ENCODE measurements around the gene AGK.

Gene AGK, protein sequence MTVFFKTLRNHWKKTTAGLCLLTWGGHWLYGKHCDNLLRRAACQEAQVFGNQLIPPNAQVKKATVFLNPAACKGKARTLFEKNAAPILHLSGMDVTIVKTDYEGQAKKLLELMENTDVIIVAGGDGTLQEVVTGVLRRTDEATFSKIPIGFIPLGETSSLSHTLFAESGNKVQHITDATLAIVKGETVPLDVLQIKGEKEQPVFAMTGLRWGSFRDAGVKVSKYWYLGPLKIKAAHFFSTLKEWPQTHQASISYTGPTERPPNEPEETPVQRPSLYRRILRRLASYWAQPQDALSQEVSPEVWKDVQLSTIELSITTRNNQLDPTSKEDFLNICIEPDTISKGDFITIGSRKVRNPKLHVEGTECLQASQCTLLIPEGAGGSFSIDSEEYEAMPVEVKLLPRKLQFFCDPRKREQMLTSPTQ

DNA sequence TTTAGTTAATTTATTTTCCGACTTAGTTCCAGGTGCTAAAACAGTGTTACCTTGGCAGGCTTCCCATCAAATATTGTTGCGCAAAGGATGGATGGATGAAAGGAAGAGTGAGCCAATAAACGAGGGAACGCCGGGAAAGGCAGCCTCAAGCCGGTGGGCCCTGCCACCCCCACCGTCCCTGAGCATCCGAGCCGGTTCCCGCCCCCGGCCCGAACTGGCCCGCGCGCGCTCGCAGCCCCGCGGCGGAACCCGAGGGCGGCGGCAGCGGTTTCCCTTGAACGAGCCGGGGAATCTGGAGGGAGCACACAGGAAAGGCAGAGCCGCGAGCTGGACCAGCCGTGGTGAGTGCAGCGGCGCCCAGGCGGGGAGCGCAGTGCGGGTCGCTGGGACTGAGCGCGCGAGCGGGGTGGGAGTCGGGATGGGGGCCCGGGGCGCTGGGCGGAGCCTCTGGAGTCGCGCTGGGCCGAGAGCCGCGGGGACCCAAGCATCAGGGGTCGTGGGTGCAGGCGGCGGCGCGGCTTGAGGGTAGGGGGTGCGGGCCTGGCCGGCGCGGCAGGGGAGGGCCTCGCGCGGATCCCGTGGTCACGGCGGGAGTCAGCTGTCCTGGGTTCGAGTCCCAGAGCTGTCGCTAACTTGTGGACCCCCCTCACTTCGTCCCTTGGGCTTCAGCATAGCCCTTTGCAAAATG lies at the start of gene AGK:
Gene AGK, plus strand, starts transcription at position 317 of the 688 bp plus-strand sequence. CDS start 4,057 bp downstream, outside the sequence.
- DNase-seq: peak; percentile 80

DNA sequence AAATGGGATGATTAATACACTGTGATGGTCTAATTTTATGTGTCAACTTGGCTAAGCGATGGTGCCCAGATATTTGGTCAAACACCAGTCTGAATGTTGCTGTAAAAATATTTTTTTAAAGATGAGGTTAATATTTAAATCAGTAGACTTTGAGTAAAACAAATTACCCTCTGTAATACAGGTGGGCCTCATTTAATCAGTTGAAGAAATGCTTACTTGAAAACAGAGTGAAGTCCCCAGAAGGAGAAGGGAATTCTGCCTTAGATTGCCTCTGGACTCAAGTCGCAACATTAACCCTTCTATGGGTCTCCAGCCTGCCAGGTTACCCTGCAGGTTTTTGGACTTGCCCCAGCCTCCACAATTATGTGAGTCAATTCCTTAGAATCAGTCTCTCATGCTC lies 49.8 kb upstream of the AGK start:
- DNase-seq: no peak

DNA sequence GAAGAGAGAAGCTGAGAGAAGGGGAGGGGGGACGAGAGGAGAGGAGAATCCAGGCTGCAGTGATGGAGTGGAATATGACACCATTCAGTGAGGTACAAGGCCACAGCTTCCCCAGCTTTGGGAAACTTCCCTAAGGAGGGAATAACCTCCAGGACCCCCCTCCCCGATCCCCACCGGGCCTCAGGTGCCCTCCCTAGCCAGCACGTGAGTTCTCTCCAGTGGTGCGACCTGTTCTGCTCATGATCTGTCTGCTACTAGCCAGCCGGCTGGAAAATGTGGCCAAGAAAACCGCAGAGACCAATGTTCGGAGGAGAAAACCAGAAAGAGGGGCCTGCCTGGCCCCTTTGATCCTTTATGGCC lies 39.9 kb upstream of the AGK start:
- no peak for DNase-seq

DNA sequence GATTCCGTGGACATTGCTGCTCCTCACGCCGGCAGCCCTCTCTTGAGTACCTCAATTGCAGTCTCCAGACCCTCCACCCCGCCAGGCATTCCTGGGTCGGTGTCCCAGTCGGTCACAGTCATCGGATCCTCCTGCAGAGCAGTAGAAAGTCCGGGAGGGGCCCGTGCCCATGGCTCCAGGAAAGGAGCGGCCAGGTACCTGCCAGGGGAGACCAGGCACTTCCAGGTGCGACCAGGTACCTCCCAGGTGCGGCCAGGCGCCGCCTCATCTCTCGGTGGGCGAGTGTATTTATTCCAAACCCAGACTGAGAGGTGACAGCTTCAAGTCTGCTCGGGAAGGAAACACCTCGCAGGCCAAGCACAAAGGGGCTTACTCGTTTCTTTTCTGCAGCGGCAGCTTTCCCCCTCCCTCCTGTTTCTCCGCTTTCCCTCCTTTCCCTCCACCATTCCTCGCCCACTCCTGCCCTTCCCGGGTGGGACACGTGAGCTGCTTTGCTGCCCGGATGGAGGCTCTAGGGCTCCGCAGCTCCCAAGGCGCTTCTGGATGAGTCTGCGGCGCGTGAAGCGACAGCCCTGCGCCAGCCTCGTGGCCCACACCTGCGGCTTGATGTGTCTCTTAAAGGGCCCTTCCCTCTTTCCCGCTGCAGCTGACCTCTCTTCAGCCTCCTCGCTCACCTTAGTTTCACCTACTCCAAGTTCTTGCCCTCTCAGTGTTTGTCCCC lies 39.4 kb upstream of the AGK start:
- no peak for DNase-seq

DNA sequence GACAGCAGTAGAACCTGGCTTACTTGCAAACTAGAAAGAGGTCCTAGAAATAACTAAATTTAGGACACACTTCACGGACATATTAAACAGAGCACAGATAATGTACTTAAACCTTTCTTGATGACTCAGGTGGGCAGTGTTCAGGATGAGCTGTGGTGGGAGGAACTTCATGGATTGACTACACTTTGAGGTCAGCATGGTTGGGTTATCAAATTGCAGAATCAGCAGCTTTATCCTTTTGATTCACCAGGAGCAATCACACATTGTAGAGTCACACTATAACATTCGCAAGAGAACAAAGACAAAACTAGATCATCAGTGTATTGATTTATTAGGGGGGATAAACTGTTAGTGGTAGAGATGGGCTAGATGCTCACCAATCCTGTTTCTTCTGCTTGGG lies 38.6 kb upstream of the AGK start:
- DNase-seq: no peak

DNA sequence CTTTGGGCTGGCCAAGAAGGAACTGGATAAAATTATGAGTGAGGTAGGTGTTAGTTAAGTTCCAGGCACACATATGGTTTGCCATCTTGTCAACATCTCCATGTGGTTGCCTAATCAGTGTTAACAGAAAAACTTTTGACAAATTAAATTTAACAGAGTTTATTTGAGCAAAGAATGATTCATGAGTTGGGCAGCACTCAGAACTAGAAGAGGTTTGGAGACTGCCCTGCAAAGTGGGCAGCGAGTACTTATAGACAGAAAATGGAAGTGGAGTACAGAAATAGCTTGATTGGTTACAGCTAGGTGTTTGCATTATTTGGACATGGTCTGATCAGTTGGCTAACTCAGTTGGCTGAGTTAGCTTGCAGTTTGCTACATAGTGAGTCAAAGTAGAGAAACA lies 37.5 kb upstream of the AGK start:
- DNase-seq: no peak

DNA sequence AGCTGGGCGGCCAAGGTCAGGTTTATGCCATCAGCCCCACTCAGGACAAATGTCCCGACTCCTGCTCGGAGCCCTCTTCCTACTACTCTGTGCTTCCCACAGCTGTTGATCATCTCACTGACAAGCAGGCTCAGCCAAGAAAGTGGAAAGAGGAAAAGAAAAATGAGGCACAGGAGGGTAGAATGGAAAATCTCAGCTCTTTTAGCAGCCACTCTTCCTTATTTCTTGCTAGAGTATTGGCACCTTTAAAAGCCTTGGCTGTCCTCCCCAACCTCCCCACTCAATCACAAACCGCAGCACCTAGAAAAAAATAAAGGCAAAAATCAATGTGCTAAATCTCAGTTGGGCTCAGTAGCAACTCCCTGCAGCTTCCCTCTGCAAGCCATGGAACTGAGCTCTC lies 35.3 kb upstream of the AGK start:
- DNase-seq: no peak

DNA sequence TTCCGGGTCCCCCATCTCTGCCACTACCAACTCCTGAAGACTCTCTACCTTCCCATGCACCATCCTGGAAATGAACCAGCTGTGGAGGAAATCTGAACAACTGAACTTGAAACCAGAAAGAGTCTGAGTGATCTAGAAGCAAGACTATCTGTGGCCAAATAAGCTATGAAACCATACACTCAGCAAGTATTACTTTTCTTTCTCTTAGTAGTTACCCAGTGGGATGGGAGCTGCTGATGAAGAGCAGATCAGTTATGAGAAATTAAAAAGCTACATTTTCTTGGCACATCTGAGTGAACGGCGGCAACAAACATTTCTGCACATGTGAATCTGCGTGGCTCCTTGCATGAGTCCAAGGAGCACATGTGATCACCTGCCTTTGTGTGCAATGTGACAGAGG lies 31.6 kb upstream of the AGK start:
- no peak for DNase-seq

DNA sequence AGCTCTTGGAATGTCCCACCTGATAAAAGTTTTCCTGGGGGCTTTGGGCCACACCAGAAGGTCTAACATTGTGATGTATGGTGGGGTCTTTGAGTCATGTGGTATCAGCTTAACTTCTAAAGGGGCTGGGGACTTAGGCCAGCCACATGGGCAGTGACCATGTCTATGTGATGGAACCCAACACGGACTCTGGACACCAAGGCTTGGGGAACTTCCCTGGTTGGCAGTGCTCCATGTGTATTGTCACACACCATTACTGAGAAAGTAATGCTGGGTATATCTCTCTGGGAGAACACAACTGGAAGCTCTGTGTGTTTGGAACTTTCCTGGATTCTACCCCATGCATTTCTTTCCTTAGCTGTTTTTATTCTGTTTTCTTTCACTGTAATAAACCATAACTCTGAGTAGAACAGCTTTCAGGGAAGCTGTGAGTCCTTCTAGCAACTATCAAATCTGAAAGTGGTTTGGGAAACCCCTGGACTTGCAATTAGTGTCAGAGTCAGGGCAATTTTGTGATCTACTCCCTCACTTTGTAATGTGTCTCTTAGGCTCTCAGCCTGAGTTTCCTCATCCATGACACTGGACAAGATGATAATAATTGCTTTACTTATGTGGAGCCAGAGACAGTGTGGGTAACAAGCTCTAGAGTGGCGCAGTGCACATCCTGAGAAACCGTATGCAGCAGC lies 28.4 kb upstream of the AGK start:
- no peak for DNase-seq

DNA sequence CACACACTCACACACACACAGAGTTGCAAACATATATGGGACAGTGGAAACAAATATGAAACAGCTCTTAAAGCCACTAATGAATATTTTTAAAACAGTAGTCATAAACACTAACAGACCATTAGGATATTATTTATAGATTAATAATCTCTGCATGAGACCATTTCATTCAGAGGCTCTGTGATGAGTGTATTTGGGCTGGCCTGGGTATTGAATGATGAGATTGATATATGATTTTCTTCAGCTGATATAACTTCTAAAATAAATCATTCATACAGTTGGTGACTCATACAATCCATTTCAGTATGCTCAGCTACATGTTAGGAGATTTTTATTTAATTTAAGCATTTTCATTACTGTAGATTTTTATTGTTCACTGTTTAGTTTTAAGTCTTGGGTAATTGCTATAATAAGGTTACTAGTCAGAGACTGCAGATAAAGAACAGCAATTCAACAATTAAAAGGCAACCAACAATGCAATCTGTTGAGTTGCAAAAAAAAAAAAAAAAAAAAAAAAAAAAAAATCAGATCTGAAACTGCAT lies 25.2 kb upstream of the AGK start:
- no peak for DNase-seq

DNA sequence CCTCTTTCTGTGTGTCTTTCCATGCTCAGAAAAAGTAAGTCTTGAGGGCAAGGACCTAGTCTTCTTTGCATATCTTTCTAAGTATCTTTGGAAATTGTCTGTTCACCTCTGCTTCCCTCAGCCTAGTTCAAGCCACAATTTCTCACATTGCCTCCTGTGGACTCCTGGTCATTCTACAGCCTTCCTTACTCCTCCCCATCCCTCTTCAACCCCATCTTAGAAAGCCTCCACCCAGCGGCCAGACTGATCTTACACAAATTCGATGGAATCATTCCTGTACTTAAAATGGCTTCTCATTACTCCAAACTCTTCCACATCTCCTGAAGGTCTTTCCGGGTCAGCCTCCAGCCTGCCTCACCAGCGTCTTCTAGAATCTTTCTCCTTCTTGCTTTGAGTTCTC lies 24.1 kb upstream of the AGK start:
- DNase-seq: no peak

DNA sequence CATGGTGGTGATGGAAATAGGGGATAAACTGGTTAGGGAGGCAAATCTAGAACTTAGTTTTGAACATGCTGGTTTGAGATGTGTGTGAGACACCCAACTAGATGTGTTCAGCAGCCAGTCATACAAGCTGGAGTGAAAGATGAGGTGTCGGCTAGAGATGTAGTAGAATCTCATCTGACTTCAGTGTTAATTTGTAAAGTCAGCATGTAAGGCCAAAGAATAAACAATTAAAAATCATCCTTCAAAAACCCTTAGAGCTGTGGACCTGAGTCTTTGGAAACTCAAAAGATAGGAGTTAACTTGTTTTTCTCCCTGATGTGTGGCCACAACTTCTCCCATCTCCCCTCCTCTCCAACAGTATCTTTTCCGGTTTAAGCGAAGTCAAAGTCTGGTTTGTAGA lies 22.8 kb upstream of the AGK start:
- DNase-seq: no peak

DNA sequence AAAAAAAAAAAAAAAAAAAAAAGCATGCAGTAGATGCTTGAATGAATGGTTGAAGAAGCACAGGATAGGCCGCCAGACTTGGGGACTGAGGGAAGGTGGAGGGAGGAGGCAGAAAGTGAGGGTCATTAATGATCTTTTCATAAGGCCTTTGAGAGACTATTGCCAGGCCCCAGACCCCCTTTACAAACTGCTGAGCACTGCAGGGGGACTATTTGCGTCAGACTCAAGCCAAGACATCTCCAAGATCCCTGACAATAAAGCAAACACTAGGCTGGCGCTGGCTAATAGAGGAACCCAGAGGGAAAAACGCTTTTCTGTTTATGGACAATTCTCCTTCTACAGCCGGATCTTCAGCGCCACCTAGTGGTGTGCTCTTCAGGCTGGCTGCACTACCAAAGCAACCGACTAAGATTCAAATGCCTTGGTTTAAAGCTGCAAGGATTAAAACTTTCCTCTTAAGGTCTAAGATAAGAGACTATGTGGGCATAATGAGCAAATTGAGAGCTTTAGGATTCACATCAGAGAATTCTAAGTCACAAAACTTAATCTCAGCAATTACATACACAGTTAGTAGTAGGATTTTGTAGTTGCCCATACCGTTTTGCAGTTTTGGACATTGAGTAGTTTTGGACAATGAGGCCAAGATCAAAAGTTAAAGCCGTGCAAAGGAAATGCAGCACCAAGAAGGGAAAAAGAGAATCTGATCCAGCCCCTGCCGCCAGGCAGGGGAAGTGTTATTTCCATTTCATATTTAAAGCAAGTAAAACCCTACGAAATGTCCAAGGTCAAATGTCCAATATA lies 17.9 kb upstream of the AGK start:
- DNase-seq: peak; percentile 80

DNA sequence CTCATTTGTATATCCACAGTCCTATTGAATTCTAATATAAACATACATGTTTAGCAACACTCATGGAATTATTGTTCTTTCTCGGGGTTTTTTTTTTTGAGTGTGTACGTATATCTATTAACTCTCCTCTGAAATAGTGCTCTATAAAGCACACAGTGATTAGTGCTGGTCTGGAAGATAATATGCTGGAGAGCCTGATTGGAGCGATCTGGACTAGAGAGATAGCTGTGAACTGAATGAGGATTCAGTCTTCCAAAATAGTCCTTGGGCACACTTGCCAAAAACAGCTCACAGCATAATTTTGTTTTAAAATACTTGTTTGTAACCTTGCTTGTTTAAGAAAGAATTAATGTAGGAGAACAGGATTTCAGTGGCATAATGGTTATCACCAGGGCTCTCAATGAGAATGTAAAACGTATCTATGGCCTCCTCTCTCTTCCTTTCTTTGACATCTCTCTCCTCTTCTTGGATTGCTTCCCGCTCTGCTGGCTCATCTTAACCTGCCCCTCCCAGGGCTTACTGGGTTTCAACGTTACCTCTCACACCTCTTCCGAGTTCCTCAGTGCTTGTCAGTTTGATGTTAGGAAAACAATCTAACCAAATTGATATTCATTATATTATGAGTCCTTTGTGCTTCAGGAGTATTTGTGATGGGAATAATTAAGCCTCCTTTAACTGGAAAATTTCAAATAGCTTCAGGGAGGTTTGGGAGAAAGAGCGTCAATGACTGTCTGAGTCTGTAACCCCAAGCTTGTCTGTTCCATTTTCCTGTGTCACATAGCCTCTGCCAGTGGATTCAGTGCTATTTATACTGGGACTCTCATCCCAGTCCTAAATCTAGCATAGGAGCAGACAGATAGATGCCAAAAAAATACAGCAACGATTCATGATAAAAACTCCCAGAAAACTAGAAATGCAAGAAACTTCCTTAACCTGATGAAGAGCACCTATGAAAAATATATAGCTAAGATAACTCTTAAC lies 16.2 kb upstream of the AGK start:
- no peak for DNase-seq

DNA sequence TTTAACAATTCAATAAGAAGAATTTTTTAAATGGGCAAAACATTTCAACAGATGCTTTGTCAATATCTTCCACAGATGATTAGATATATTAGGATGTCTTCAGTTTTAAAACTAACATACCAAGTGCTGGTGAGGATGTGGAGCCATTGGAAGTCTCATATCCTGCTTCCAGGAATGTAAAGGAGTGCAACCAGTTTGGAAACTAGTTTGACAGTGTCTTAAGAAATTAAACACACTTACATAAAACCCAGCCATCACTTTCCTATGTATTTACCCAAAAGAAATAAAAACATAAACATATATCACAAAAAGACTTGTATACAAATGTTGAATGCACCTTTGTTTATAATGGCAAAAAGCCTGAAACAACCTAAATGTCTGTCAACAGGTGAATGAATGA lies 13.3 kb upstream of the AGK start:
- DNase-seq: no peak

DNA sequence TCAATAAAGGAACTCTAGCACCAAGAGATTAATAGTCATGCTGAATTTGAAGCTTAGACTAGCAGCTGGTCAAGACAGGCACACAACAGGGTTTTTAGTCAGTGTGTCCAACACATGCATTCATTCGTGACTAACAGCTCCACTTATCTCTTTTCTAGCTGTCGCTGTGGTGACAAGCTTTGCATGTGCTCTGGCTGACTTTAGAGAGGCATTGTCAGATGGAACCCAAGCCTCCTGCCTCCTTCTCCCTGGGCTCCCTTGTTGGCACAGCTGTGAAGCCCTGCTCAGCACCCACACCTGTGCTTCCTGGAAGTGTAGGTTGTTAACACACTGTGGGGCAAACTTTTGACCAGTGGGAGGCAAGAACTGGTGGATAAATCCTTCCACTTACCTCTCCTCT lies 9.8 kb upstream of the AGK start:
- DNase-seq: no peak

DNA sequence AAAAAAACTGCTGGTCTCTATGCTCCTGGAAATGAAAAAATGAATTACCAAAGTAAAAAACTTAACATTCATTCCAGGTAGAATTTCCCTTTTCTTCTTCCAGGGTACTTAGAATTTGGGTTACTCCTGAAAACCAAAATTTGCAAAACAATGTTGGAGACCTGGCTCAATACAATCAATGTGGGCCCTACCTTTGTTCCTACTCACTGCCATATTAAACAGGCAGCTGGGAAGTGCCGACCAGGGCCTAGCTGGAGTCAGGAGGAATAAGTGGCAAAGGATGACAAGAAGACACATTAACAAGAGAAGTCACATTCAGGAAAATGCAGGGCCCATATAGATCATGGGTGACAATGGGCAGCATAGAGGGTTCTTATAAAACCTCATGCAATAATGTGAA lies 6.4 kb upstream of the AGK start:
- no peak for DNase-seq

DNA sequence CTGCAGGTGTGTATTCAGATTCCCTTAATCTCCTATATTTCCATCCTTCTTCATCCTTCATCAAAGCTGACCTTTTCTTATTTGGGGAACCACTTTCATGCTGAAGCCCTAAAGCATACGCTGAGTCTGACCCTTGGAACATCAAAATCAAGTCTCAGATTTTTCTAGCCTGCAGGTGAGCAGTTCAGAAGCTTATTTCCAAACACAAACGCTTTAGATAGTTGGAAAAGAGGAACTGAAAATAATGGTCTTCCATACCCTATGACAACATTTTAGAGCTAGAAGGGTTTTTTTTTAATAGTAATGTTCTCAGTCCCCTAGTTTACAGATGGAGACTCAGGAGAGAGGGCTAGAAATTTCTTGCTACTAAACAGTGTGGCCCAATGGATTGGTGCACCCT lies 1.6 kb upstream of the AGK start:
- DNase-seq: no peak

DNA sequence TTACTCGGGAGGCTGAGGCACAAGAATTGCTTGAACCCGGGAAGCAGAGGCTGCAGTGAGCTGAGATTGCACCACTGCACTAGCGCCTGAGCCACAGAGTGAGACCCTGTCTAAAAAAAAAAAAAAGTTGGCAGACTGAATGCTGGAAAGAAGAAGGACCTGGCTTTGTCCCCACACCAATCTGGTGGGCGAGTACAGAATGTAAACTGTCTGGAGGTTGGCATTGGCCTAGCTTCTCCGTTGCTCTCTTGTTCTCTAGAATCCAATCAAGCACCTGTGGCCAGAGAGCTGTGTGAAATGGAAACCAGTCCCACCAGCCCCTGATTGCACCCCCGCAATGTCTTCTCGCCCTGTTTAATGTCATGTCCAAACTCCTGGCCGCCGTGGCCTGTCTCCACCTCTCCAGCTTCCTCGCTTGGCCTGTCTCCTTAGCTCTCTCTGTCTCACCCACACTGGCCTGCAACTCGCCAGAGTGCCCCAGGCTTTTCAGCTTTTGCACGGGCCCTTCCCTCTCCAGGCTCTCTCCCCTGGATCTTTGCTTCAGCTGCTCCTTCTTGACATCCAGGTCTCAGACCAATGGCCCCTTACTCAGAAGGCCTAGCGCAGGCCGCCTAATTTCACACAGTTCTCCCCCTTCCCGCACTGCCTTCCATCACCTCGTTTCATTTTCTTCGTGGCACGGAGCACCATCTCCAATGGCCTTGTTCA lies 670 bp upstream of the AGK start:
- no peak for DNase-seq

DNA sequence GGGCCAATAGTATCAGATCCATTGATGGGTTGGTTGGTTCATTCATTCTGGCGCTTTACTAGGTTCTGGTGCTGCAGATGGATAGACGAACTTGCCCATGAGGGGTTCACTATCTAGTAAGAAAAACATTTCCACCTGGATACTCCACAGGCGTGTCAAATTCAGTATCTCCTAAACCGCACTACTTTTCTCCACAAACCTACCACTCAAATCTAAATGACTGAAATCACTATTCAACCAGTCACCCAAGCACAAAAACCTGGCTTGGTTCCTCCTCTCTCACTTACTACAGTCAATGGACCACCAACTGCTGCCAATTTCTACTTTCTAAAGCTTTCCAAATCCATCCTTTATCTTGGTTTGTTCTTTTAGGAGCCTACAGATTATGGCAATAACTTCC lies 572 bp downstream of the AGK start:
- DNase-seq: no peak

Data from suppressor macrophage treated with lipopolysaccharide for 4 hours (primary cell).